MCF 10A (cell line): ENCODE data around the gene OTUD7B. TPM values are rescaled to one million over a fixed set of nuclear protein-coding genes. Genes with fewer than 3 reads are reported as not detected.

Source experiments
- BruUV-seq: library from RNA; stranded (reverse); fragments of 400-500 nt; replicated peaks from 2 replicates; lab custom pipeline; 2021; lab: Mats Ljungman, UMichigan
- CTCF ChIA-PET: fragments of 300-600 bp; sonication (Branson Sonifier 250); formaldehyde crosslinking; extraction: SDS; loops from one replicate; lab custom pipeline; 2021; ENCODE audit warnings: antibody characterized with exemption, inconsistent platforms; lab: Yijun Ruan, JAX
- POLR2A ChIA-PET: fragments of 300-600, 350-650 bp; sonication (Branson Sonifier 250); formaldehyde crosslinking; extraction: SDS; loops from one replicate; lab custom pipeline; 2020; ENCODE audit warnings: antibody characterized with exemption, inconsistent platforms; lab: Yijun Ruan, JAX
- DNase-seq: peaks from one replicate; pipeline ENCODE4 v3.0.0-alpha.2; 2018; ENCODE audit not compliant: unreplicated experiment
- H3K27ac Mint-ChIP-seq: one replicate; pipeline ENCODE4 v1.8.0; 2022; ENCODE audit warnings: mild to moderate bottlenecking, low read depth, mixed read lengths; ENCODE audit not compliant: unreplicated experiment
- H3K27me3 Mint-ChIP-seq: one replicate; pipeline ENCODE4 v1.8.0; 2022; ENCODE audit warnings: mixed read lengths; ENCODE audit not compliant: insufficient read depth, unreplicated experiment
- H3K36me3 Mint-ChIP-seq: one replicate; pipeline ENCODE4 v1.8.0; 2022; ENCODE audit warnings: mild to moderate bottlenecking, moderate library complexity, mixed read lengths; ENCODE audit not compliant: insufficient read depth, unreplicated experiment
- H3K4me1 Mint-ChIP-seq: one replicate; pipeline ENCODE4 v1.8.0; 2022; ENCODE audit warnings: mixed read lengths; ENCODE audit not compliant: insufficient read depth, unreplicated experiment
- H3K4me3 Mint-ChIP-seq: one replicate; pipeline ENCODE4 v1.8.0; 2022; ENCODE audit warnings: mild to moderate bottlenecking, moderate library complexity, mixed read lengths; ENCODE audit not compliant: unreplicated experiment
- H3K9me3 Mint-ChIP-seq: one replicate; pipeline ENCODE4 v1.8.0; 2022; ENCODE audit warnings: mixed read lengths; ENCODE audit not compliant: unreplicated experiment
- CTCF ChIP-seq: fragments of 200-600 bp; IDR thresholded peaks from one replicate; pipeline ENCODE4 v1.8.0; 2022; ENCODE audit warnings: antibody characterized with exemption, mild to moderate bottlenecking; ENCODE audit not compliant: unreplicated experiment
- intact Hi-C: fragments of 100-400 bp; cut with micrococcal nuclease; formaldehyde crosslinking; loops from 2 replicates; pipeline ENCODE4 v1.14.1; 2022
- total RNA-seq: library from RNA; stranded (reverse); gene quantifications from 2 replicates; pipeline ENCODE4 v1.2.3, GENCODE V29; 2022

The OTUD7B gene
- total RNA-seq, 1 experiment from 2014 or later, result 44.3 TPM

DNA sequence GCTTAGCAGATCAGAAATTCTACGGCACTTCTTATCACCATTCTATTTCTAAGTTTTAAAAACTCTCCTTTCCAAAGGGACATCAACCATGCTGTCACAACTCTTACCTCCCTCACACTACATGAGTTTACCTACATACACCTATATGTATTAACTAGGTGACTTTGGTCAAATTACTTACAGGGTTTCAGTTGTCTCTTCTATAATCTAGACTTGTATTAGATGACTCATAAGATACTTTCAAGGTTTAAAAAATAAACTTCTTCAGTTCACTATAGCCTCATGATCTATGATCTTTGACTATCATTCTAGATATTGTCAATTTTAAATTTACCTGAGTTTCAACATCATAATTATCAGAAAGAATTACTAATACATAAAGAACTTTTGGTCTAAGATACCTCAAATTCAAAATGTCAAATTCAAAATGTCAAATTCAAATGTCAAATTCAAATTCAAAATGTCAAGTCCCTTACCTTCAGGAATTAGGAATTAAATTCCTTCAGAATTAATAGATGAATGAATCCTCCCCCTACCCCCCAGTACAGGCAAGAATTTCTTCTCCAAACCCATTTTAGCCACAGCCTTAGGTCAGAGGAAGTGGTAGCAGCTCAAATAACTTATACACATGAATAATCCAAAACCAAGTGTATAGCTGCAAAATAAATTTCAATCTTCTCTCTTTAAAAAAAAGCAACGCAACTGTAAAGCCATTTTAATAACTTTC, 31.1 kb downstream of the OTUD7B start:
- Mint-ChIP-seq H3K27me3 (no peaks in the 10 kb centered on the region), H3K36me3 (peaks cover 45% of the 10 kb centered on the region), H3K4me3 (no peak overlapping the region), H3K27ac (no peak overlapping the region), H3K9me3 (no peaks in the 10 kb centered on the region), H3K4me1 (peaks cover 13% of the 10 kb centered on the region)
- ChIA-PET CTCF (interaction anchor here (0.9 to 1.5 kb wide), 3 partner anchors 15 to 26 kb away, joined by 3 read pairs; no protein-coding TSS in a partner anchor), POLR2A (interaction anchor here (0.6 to 4.8 kb wide), 9 partner anchors 12 to 92 kb away, joined by 3 to 25 read pairs (median 7); partner anchors contain the start of gene OTUD7B)
- TF ChIP-seq CTCF, result no peak
- no TSS peak for BruUV-seq
- DNase-seq, result no peak
- intact Hi-C loops, result no loop called here

DNA sequence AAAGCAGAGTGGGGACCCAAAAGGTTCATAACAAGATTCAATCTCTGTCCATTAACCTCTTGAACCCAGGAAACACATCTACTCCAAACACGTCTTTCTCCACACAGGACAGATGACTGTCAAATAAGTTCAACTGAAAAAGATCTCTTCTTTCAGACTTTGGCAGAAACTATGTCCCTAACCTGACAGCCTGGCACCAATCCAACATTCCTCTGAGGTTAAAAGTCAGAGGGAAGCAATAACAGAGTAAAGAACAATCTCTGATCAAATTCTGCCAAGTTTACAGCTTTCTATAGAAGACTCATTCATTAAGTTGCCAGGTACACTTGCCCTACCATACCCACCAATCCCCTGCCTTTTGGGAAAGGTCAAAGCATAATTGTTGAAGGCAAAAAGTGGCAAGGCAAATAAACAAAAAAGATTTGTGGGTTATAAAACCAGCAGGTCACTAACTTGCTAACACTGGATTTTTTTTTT, 31.9 kb downstream of the OTUD7B start:
- peak; percentile 59 for DNase-seq
- no peaks in the 10 kb centered on the region for H3K9me3 Mint-ChIP-seq
- BruUV-seq, result no TSS peak
- H3K36me3 Mint-ChIP-seq, result peaks cover 53% of the 10 kb centered on the region
- ChIA-PET CTCF (interaction anchor here (1.5 kb wide), 1 partner anchor 14 kb away, joined by 3 read pairs; no protein-coding TSS in a partner anchor), POLR2A (interaction anchor here (0.6 to 4.8 kb wide), 10 partner anchors 8 to 93 kb away, joined by 3 to 25 read pairs (median 8); partner anchors contain the start of gene OTUD7B)
- H3K27me3 Mint-ChIP-seq, result no peaks in the 10 kb centered on the region
- H3K4me1 Mint-ChIP-seq, result peaks cover 13% of the 10 kb centered on the region
- no peak overlapping the region for H3K4me3 Mint-ChIP-seq
- no peak for TF ChIP-seq CTCF
- intact Hi-C loops, result no loop called here
- peak overlapping the region; percentile 5 for H3K27ac Mint-ChIP-seq

DNA sequence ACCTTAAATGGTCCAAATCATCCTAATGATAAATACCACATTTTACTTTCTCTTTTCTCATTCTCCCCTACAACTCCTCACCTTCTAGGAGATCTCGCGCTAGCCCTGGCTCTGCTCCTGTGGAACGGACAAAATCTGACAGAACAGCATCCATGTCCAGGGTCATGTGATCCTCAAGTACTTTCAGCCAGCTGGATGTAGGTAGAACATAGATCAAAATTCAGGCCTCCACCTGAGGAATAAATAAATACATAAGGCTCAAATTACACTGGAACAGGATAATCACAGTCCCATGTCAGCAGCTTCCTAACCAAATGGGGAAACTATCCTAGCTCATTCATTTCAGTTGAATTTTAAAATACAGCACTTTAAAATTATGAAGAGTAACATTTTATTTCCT, 33.2 kb downstream of the OTUD7B start:
- H3K27ac Mint-ChIP-seq, result no peak overlapping the region
- peaks cover 64% of the 10 kb centered on the region for H3K36me3 Mint-ChIP-seq
- no peak for TF ChIP-seq CTCF
- no TSS peak for BruUV-seq
- peaks cover 13% of the 10 kb centered on the region for H3K4me1 Mint-ChIP-seq
- intact Hi-C loops, result no loop called here
- H3K9me3 Mint-ChIP-seq, result no peaks in the 10 kb centered on the region
- POLR2A ChIA-PET, result interaction anchor here (1.2 to 4.8 kb wide), 4 partner anchors 9 to 33 kb away, joined by 3 to 25 read pairs (median 14); partner anchors contain the start of gene OTUD7B
- no peaks in the 10 kb centered on the region for H3K27me3 Mint-ChIP-seq
- DNase-seq, result no peak
- CTCF ChIA-PET, result interaction anchor here (0.9 to 1.0 kb wide), 2 partner anchors 16 to 73 kb away, joined by 3 read pairs; no protein-coding TSS in a partner anchor
- H3K4me3 Mint-ChIP-seq, result no peak overlapping the region

- DNase-seq, result no peak
- TF ChIP-seq CTCF, result no peak
- intact Hi-C loops, result no loop called here
- Mint-ChIP-seq H3K36me3 (peaks cover 90% of the 10 kb centered on the region), H3K9me3 (no peaks in the 10 kb centered on the region), H3K27ac (peak overlapping the region; percentile 4), H3K4me1 (no peaks in the 10 kb centered on the region), H3K27me3 (no peaks in the 10 kb centered on the region), H3K4me3 (no peak overlapping the region)
- BruUV-seq, result no TSS peak
- POLR2A ChIA-PET, result interaction anchor here (0.7 to 1.3 kb wide), 3 partner anchors 23 to 36 kb away, joined by 3 to 9 read pairs (median 3); no protein-coding TSS in a partner anchor
- CTCF ChIA-PET, result interaction anchor here (0.6 to 2.5 kb wide), 2 partner anchors 10 kb away, joined by 3 to 10 read pairs; no protein-coding TSS in a partner anchor
Measured at GRCh38 chr1:149972547-149972946, 38.0 kb downstream of the OTUD7B start.
